OCI-LY1 (cell line): ENCODE data around the gene PPP2R5C.

ENCODE experiments used
- H2AFZ ChIP-seq: fragments of 200-600 bp; sonication (generic), shearing (Covaris generic); 2 replicates; pipeline ENCODE4 v1.6.0; 2014; ENCODE audit warnings: antibody characterized with exemption, mild to moderate bottlenecking, low read length
- H3F3A ChIP-seq: fragments of 200-600 bp; sonication (generic), shearing (Covaris generic); 2 replicates; pipeline ENCODE4 v1.6.0; 2014; ENCODE audit warnings: mild to moderate bottlenecking, antibody characterized with exemption, low read length, moderate library complexity; ENCODE audit not compliant: insufficient read depth
- H3K27ac ChIP-seq: fragments of 200-600 bp; sonication (generic); 2 replicates; pipeline ENCODE4 v1.5.1; 2014; ENCODE audit warnings: low read length, mixed run types, mild to moderate bottlenecking, low read depth; ENCODE audit not compliant: poor library complexity, severe bottlenecking
- H3K27me3 ChIP-seq: fragments of 200-600 bp; sonication (generic); 2 replicates; pipeline ENCODE4 v1.6.0; 2014; ENCODE audit warnings: antibody characterized with exemption, mild to moderate bottlenecking, low read length, moderate library complexity; ENCODE audit not compliant: insufficient read depth
- H3K36me3 ChIP-seq: fragments of 200-600 bp; sonication (generic); 2 replicates; pipeline ENCODE4 v1.6.1; 2014; ENCODE audit warnings: mild to moderate bottlenecking, antibody characterized with exemption, low read length, moderate library complexity, mixed read lengths; ENCODE audit not compliant: insufficient read depth
- H3K4me1 ChIP-seq: fragments of 200-600 bp; sonication (generic); 2 replicates; pipeline ENCODE4 v1.5.1; 2014; ENCODE audit warnings: mild to moderate bottlenecking, low read length, moderate library complexity; ENCODE audit not compliant: insufficient read depth, severe bottlenecking
- H3K4me2 ChIP-seq: fragments of 200-600 bp; sonication (generic), shearing (Covaris generic); 2 replicates; pipeline ENCODE4 v1.6.1; 2014; ENCODE audit warnings: low read length
- H3K4me3 ChIP-seq: fragments of 200-600 bp; sonication (generic); 2 replicates; pipeline ENCODE4 v1.5.1; 2014; ENCODE audit warnings: low read length, low read depth, mild to moderate bottlenecking, mixed read lengths; ENCODE audit not compliant: poor library complexity, severe bottlenecking
- H3K79me2 ChIP-seq: fragments of 200-600 bp; shearing (Covaris generic); 2 replicates; pipeline ENCODE4 v1.6.1; 2016; ENCODE audit warnings: mixed run types, low read length, mixed read lengths; ENCODE audit not compliant: insufficient read depth
- H3K9ac ChIP-seq: fragments of 200-600 bp; sonication (generic), shearing (Covaris generic); 2 replicates; pipeline ENCODE4 v1.6.1; 2014; ENCODE audit warnings: mild to moderate bottlenecking, low read length, mixed read lengths
- H3K9me2 ChIP-seq: fragments of 200-600 bp; sonication (generic), shearing (Covaris generic); 2 replicates; pipeline ENCODE4 v1.6.1; 2014; ENCODE audit warnings: low read depth, mild to moderate bottlenecking, low read length, mixed read lengths
- H3K9me3 ChIP-seq: fragments of 200-600 bp; shearing (Covaris generic); 2 replicates; pipeline ENCODE4 v1.6.1; 2014; ENCODE audit warnings: low read length, mixed read lengths
- H4K20me1 ChIP-seq: fragments of 200-600 bp; sonication (generic), shearing (Covaris generic); 2 replicates; pipeline ENCODE4 v1.6.0; 2016; ENCODE audit warnings: mild to moderate bottlenecking, low read length; ENCODE audit not compliant: insufficient read depth
- CTCF ChIP-seq: fragments of 200-600 bp; sonication (generic), shearing (Covaris generic); IDR thresholded peaks from 2 replicates; pipeline ENCODE4 v1.5.1; 2017; ENCODE audit warnings: mild to moderate bottlenecking, antibody characterized with exemption, low read length, moderate library complexity, mixed read lengths
- EZH2 ChIP-seq: fragments of 200-600 bp; sonication (generic), shearing (Covaris generic); IDR thresholded peaks from 2 replicates; pipeline ENCODE4 v1.8.0; 2017; ENCODE audit warnings: borderline replicate concordance, mixed run types, mild to moderate bottlenecking, antibody characterized with exemption, low read length, moderate library complexity, mixed read lengths

The PPP2R5C gene

GRCh38 chr14:101734246-101734847 is 27.2 kb upstream of the PPP2R5C start:
- Histone ChIP-seq H3K27ac (no peak overlapping the region), H3K9me2 (no peaks in the 10 kb centered on the region), H2AFZ (no peak overlapping the region), H3F3A (no peaks in the 10 kb centered on the region), H3K9ac (no peak overlapping the region), H3K79me2 (no peaks in the 10 kb centered on the region), H3K36me3 (no peaks in the 10 kb centered on the region; the same call in 1 of the 2 replicates), H3K4me3 (no peak overlapping the region), H3K9me3 (no peaks in the 10 kb centered on the region), H3K4me1 (peaks cover 13% of the 10 kb centered on the region), H3K4me2 (no peak overlapping the region), H3K27me3 (peaks cover 5% of the 10 kb centered on the region; the same call in 1 of the 2 replicates), H4K20me1 (no peaks in the 10 kb centered on the region)
- TF ChIP-seq CTCF (no peak), EZH2 (no peak)

DNA sequence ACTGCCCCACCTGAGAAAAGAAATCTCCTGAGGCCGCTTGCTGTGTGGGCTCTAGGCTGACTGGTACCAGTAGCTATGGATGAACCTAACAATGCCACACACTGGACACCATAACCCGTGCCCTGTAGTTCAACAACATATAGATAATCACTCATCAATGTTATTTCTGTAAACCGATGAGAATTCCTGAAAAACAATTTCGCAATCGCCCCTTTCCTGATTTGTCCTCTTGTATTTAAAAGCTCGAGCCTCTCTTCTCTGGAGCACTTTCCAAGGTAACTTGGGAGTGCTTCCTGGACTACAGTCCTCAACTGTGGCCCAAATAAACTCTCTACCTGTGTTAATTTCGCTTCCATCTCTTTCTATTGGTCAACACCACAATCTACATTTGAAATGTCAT is 26.1 kb upstream of the PPP2R5C start:
- Histone ChIP-seq H3K4me2 (no peak overlapping the region), H3K27me3 (peaks cover 5% of the 10 kb centered on the region; the same call in 1 of the 2 replicates)

DNA sequence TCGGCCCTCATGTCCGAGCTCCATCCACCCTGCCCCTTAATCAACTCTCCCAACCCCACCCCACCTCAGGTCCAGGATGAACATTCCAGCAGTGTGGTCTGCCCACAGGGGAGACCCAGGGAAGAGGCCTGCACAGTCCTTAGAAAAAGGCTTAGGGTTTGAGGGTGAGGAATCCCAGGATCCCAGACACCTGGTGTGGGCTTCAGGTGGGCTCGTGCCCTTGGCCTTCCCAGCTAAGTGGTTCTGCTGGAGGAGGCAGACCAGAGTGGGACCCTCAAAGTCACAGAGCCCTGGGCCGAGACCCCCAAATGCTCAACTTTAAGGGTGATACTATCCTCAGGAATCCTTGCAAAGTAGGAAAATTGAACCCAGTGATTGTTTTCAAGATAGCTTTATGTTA is 25.4 kb upstream of the PPP2R5C start:
- TF ChIP-seq CTCF (no peak), EZH2 (no peak)
- H3K4me1 ChIP-seq: peaks cover 11% of the 10 kb centered on the region
- H3K4me2 ChIP-seq: no peak overlapping the region

More for the DNA sequence above, 26.1 kb upstream of the PPP2R5C start:
- peaks cover 3% of the 10 kb centered on the region for H3K9me3 ChIP-seq
- H3K9ac ChIP-seq: no peak overlapping the region
- H3K4me3 ChIP-seq: no peak overlapping the region
- no peak overlapping the region for H3K27ac ChIP-seq
- H3K36me3 ChIP-seq: no peaks in the 10 kb centered on the region; the same call in 1 of the 2 replicates
- H3K4me1 ChIP-seq: peaks cover 13% of the 10 kb centered on the region
- H3F3A ChIP-seq: no peaks in the 10 kb centered on the region
- no peaks in the 10 kb centered on the region for H3K9me2 ChIP-seq
- no peaks in the 10 kb centered on the region for H3K79me2 ChIP-seq
- no peaks in the 10 kb centered on the region for H4K20me1 ChIP-seq
- no peak overlapping the region for H2AFZ ChIP-seq
- TF ChIP-seq EZH2 (no peak), CTCF (no peak)

More for the DNA sequence above, 25.4 kb upstream of the PPP2R5C start:
- peaks cover 6% of the 10 kb centered on the region for H3K9me3 ChIP-seq
- no peaks in the 10 kb centered on the region for H3K9me2 ChIP-seq
- 0 out of 2 replicates have a peak, but pooled peaks cover 5% of the 10 kb centered on the region for H3K27me3 ChIP-seq
- H2AFZ ChIP-seq: no peak overlapping the region
- no peaks in the 10 kb centered on the region for H3K79me2 ChIP-seq
- H3K27ac ChIP-seq: no peak overlapping the region
- no peaks in the 10 kb centered on the region for H3F3A ChIP-seq
- no peaks in the 10 kb centered on the region; the same call in 1 of the 2 replicates for H3K36me3 ChIP-seq
- no peaks in the 10 kb centered on the region for H4K20me1 ChIP-seq
- no peak overlapping the region for H3K4me3 ChIP-seq
- H3K9ac ChIP-seq: no peak overlapping the region
